HUES6 (cell line): ENCODE results near the gene NFATC3.

Source experiments
- H3K27ac ChIP-seq: 2 replicates; pipeline ENCODE4 v1.7.0; 2013; ENCODE audit warnings: low read depth, mild to moderate bottlenecking, low read length, inconsistent platforms
- H3K27me3 ChIP-seq: 2 replicates; pipeline ENCODE4 v1.6.1; 2013; ENCODE audit warnings: low read length; ENCODE audit not compliant: control insufficient read depth, insufficient read depth
- H3K36me3 ChIP-seq: 2 replicates; pipeline ENCODE4 v1.6.1; 2013; ENCODE audit warnings: low read length; ENCODE audit not compliant: control insufficient read depth, insufficient read depth
- H3K4me1 ChIP-seq: 2 replicates; pipeline ENCODE4 v1.6.1; 2013; ENCODE audit warnings: low read length; ENCODE audit not compliant: control insufficient read depth, insufficient read depth
- H3K4me3 ChIP-seq: 2 replicates; pipeline ENCODE4 v1.5.1; 2013; ENCODE audit warnings: low read depth, low read length
- H3K9ac ChIP-seq: one replicate; pipeline ENCODE4 v1.6.1; 2013; ENCODE audit warnings: mild to moderate bottlenecking, low read length
- H3K9me3 ChIP-seq: 2 replicates; pipeline ENCODE4 v1.6.1; 2013; ENCODE audit warnings: low read depth, low read length; ENCODE audit not compliant: control insufficient read depth, insufficient read depth

NFATC3 gene

GRCh38 chr16:68265078-68265920 is 180.1 kb downstream of the NFATC3 start:
- Histone ChIP-seq H3K9me3 (no peaks in the 10 kb centered on the region), H3K27ac (peak overlapping the region; percentile 81; the same call in 1 of the 2 replicates)

GRCh38 chr16:68267612-68268405 is 182.6 kb downstream of the NFATC3 start:
- Histone ChIP-seq H3K27ac (peak overlapping the region; percentile 53; the same call in 1 of the 2 replicates), H3K27me3 (no peaks in the 10 kb centered on the region), H3K4me1 (peaks cover 22% of the 10 kb centered on the region), H3K9ac (no peak overlapping the region), H3K4me3 (peak overlapping the region; percentile 39), H3K36me3 (peaks cover 10% of the 10 kb centered on the region), H3K9me3 (no peaks in the 10 kb centered on the region)

More at GRCh38 chr16:68265078-68265920, 180.1 kb downstream of the NFATC3 start:
- Histone ChIP-seq H3K4me3 (peak overlapping the region; percentile 91), H3K9ac (peak overlapping the region; percentile 96), H3K27me3 (no peaks in the 10 kb centered on the region), H3K36me3 (no peaks in the 10 kb centered on the region), H3K4me1 (peaks cover 22% of the 10 kb centered on the region)

- no peak overlapping the region for H3K9ac ChIP-seq
- H3K9me3 ChIP-seq: no peaks in the 10 kb centered on the region
- H3K27ac ChIP-seq: no peak overlapping the region
- peaks cover 29% of the 10 kb centered on the region for H3K36me3 ChIP-seq
- no peak overlapping the region for H3K4me3 ChIP-seq
- H3K27me3 ChIP-seq: no peaks in the 10 kb centered on the region
- H3K4me1 ChIP-seq: peaks cover 22% of the 10 kb centered on the region
Measured at GRCh38 chr16:68269793-68270192, 184.6 kb downstream of the NFATC3 start.

- no peaks in the 10 kb centered on the region for H3K27me3 ChIP-seq
- no peak overlapping the region for H3K9ac ChIP-seq
- H3K27ac ChIP-seq: no peak overlapping the region
- no peak overlapping the region for H3K4me3 ChIP-seq
- peaks cover 18% of the 10 kb centered on the region for H3K4me1 ChIP-seq
- H3K9me3 ChIP-seq: no peaks in the 10 kb centered on the region
- peaks cover 32% of the 10 kb centered on the region for H3K36me3 ChIP-seq
Measured at GRCh38 chr16:68270353-68270752, 185.2 kb downstream of the NFATC3 start.

GRCh38 chr16:68272507-68273209 is 187.5 kb downstream of the NFATC3 start:
- no peak overlapping the region for H3K9ac ChIP-seq
- no peaks in the 10 kb centered on the region for H3K27me3 ChIP-seq
- no peaks in the 10 kb centered on the region for H3K9me3 ChIP-seq
- H3K4me3 ChIP-seq: no peak overlapping the region
- no peak overlapping the region for H3K27ac ChIP-seq
- peaks cover 38% of the 10 kb centered on the region for H3K36me3 ChIP-seq
- H3K4me1 ChIP-seq: peaks cover 8% of the 10 kb centered on the region

GRCh38 chr16:68273459-68273858 is 188.3 kb downstream of the NFATC3 start:
- H3K36me3 ChIP-seq: peaks cover 38% of the 10 kb centered on the region
- peaks cover under 1% of the 10 kb centered on the region; the same call in 1 of the 2 replicates for H3K4me1 ChIP-seq
- H3K27me3 ChIP-seq: no peaks in the 10 kb centered on the region
- no peak overlapping the region for H3K4me3 ChIP-seq
- H3K9ac ChIP-seq: no peak overlapping the region
- no peak overlapping the region for H3K27ac ChIP-seq
- H3K9me3 ChIP-seq: no peaks in the 10 kb centered on the region

GRCh38 chr16:68273896-68274295 is 188.7 kb downstream of the NFATC3 start:
- peaks cover 38% of the 10 kb centered on the region for H3K36me3 ChIP-seq
- no peaks in the 10 kb centered on the region for H3K4me1 ChIP-seq
- H3K4me3 ChIP-seq: no peak overlapping the region
- H3K9me3 ChIP-seq: no peaks in the 10 kb centered on the region
- H3K27me3 ChIP-seq: no peaks in the 10 kb centered on the region
- no peak overlapping the region for H3K27ac ChIP-seq
- no peak overlapping the region for H3K9ac ChIP-seq

GRCh38 chr16:68274441-68274840 is 189.3 kb downstream of the NFATC3 start:
- Histone ChIP-seq H3K9me3 (no peaks in the 10 kb centered on the region), H3K4me3 (no peak overlapping the region), H3K4me1 (no peaks in the 10 kb centered on the region), H3K27ac (no peak overlapping the region), H3K27me3 (no peaks in the 10 kb centered on the region), H3K36me3 (peaks cover 38% of the 10 kb centered on the region), H3K9ac (no peak overlapping the region)

- Histone ChIP-seq H3K36me3 (peaks cover 38% of the 10 kb centered on the region), H3K9ac (no peak overlapping the region), H3K27me3 (no peaks in the 10 kb centered on the region), H3K9me3 (no peaks in the 10 kb centered on the region), H3K4me3 (no peak overlapping the region), H3K27ac (no peak overlapping the region), H3K4me1 (no peaks in the 10 kb centered on the region)
Measured at GRCh38 chr16:68275611-68276191, 190.5 kb downstream of the NFATC3 start.

GRCh38 chr16:68276223-68276622 is 191.1 kb downstream of the NFATC3 start:
- Histone ChIP-seq H3K4me3 (no peak overlapping the region), H3K9me3 (no peaks in the 10 kb centered on the region), H3K36me3 (peaks cover 39% of the 10 kb centered on the region), H3K27me3 (no peaks in the 10 kb centered on the region), H3K27ac (no peak overlapping the region), H3K4me1 (no peaks in the 10 kb centered on the region), H3K9ac (no peak overlapping the region)
